Kidney epithelial cell (primary cell): ENCODE results near the gene ITPR1. TPM values are rescaled to one million over a fixed set of nuclear protein-coding genes. Genes with fewer than 3 reads are reported as not detected.

ENCODE experiments used
- DNase-seq: peaks from one replicate; pipeline ENCODE4 v3.0.0-alpha.2; 2010; ENCODE audit warnings: low read depth
- H3K27me3 ChIP-seq: 2 replicates; pipeline ENCODE4 v1.6.0; 2011; ENCODE audit warnings: low read length; ENCODE audit not compliant: control insufficient read depth, insufficient read depth
- H3K36me3 ChIP-seq: 2 replicates; pipeline ENCODE4 v1.5.1; 2011; ENCODE audit warnings: low read length; ENCODE audit not compliant: control insufficient read depth, insufficient read depth
- H3K4me3 ChIP-seq: 2 replicates; pipeline ENCODE4 v1.5.1; 2011; ENCODE audit warnings: low read depth, mild to moderate bottlenecking, control low read depth, low read length
- CTCF ChIP-seq: IDR thresholded peaks from 2 replicates; pipeline ENCODE4 v1.5.1; 2011; ENCODE audit warnings: mild to moderate bottlenecking, moderate library complexity, low read length, control low read depth, inconsistent platforms; ENCODE audit not compliant: insufficient read depth, poor library complexity, severe bottlenecking
- total RNA-seq: library from RNA; depleted of rRNA; stranded (reverse); fragments of >200 nt; gene quantifications from 2 replicates; pipeline ENCODE4 v1.2.3, GENCODE V29; 2015

ITPR1 gene
- total RNA-seq, 1 donor from 2014 or later: 8.9 TPM

GRCh38 chr3:4458961-4459360 lies 34.2 kb upstream of the ITPR1 start:
- TF ChIP-seq CTCF: no peak
- no peak for DNase-seq
- H3K36me3 ChIP-seq: no peaks in the 10 kb centered on the region
- no peak overlapping the region for H3K4me3 ChIP-seq
- no peaks in the 10 kb centered on the region for H3K27me3 ChIP-seq

- H3K36me3 ChIP-seq: no peaks in the 10 kb centered on the region
- DNase-seq: no peak
- H3K4me3 ChIP-seq: no peak overlapping the region
- H3K27me3 ChIP-seq: no peaks in the 10 kb centered on the region
- no peak for TF ChIP-seq CTCF
Observed at GRCh38 chr3:4460334-4460733, 32.8 kb upstream of the ITPR1 start.

GRCh38 chr3:4461468-4462090 lies 31.6 kb upstream of the ITPR1 start:
- Histone ChIP-seq H3K27me3 (no peaks in the 10 kb centered on the region), H3K4me3 (no peak overlapping the region), H3K36me3 (no peaks in the 10 kb centered on the region)
- no peak for DNase-seq
- TF ChIP-seq CTCF: no peak

- no peak for TF ChIP-seq CTCF
- H3K36me3 ChIP-seq: no peaks in the 10 kb centered on the region
- H3K27me3 ChIP-seq: no peaks in the 10 kb centered on the region
- DNase-seq: no peak
- no peak overlapping the region for H3K4me3 ChIP-seq
Observed at GRCh38 chr3:4462369-4463040, 30.6 kb upstream of the ITPR1 start.

GRCh38 chr3:4464576-4464975 lies 28.6 kb upstream of the ITPR1 start:
- H3K4me3 ChIP-seq: no peak overlapping the region
- DNase-seq: no peak

More at GRCh38 chr3:4464576-4464975, 28.6 kb upstream of the ITPR1 start:
- TF ChIP-seq CTCF: no peak
- H3K36me3 ChIP-seq: no peaks in the 10 kb centered on the region
- no peaks in the 10 kb centered on the region for H3K27me3 ChIP-seq
